Urothelium cell line (cell line): ENCODE results near the gene PRR19.

Experiments used
- DNase-seq: peaks from one replicate; pipeline ENCODE4 v3.0.0; 2011; ENCODE audit warnings: low spot score, mixed read lengths
- FAIRE-seq: peaks from 2 replicates; lab custom pipeline; 2011; peaks lifted over from hg19 to GRCh38; lab: Jason Lieb, UNC

PRR19 gene

DNA sequence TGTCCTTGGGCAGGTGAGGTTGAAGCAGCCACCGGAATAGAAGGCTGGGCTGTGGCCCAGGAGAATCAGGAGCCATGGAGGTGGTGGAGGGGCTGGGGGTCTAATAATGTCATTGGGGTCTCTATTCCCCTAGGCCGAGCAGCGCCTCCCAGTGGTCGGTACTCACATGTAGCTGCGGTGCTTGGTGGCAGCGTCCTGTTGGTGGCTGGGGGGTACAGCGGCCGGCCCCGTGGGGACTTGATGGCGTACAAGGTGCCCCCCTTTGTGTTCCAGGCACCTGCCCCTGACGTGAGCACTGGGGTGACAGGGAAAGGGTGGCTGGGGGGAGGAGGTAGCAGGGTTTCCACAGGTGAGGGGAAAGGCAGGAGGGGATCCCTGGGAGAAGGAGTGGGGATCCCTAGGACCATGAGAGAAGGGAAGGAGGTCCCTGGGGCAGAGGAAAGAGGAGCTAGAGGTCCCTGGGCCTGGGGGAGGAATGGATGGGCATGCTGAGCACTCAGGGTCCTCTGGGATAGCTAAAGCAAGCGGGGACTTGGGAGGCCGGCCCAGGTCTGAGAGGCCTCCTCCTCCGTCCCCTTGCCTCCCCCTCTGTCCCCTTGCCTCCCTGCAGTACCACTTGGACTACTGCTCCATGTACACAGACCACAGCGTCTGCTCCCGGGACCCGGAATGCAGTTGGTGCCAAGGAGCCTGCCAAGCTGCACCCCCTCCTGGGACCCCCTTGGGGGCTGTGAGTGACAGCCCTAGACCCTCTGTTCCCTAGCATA is 41.6 kb downstream of the PRR19 start:
- FAIRE-seq: no peak
- no peak for DNase-seq

DNA sequence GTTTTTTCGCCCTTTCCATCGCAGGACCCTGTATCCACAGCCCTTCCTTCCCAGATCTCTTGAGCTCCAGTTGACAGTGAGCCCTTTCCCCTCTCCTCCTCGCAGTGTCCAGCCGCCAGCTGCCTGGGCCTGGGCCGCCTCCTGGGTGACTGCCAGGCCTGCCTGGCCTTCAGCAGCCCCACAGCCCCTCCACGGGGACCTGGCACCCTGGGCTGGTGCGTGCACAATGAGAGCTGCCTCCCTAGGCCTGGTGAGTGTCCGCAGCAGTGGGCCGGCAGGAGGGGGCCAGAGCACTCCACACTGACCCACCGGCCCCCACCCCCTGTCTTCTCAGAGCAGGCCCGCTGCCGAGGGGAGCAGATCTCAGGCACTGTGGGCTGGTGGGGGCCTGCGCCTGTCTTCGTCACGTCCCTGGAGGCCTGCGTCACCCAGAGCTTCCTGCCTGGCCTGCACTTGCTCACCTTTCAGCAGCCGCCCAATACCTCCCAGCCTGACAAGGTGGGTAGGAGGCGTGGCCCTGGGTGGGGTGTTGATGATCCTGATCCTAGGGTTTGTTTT is 42.5 kb downstream of the PRR19 start:
- FAIRE-seq (no peak), DNase-seq (no peak)

DNA sequence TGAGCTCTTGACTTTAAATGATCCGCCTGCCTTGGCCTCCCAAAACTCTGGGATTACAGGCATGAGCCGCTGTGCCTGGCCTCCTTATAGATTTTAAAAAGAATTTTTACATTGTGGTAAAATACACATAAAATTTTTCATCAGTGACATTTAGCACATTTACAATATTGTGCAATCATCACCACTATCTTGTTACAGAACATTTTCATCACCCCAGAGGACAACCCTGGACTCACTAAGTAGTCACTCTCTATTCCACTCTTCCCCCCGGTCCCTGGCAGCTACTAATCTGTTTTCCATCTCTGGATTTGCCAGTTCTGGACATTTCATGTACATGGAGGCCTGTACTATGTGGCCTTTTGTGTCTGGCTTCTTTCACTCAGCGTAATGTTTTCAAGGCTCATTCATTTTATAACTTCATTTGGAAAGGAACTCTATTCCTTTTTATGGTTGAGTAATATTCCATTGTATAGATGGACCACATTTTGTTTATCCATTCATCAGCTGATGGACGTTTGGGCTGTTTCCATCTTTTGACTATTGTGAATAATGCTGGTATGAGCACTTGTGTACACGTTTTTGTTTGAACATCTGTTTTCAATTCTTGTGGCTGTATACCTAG is 43.4 kb downstream of the PRR19 start:
- DNase-seq (no peak), FAIRE-seq (no peak)

DNA sequence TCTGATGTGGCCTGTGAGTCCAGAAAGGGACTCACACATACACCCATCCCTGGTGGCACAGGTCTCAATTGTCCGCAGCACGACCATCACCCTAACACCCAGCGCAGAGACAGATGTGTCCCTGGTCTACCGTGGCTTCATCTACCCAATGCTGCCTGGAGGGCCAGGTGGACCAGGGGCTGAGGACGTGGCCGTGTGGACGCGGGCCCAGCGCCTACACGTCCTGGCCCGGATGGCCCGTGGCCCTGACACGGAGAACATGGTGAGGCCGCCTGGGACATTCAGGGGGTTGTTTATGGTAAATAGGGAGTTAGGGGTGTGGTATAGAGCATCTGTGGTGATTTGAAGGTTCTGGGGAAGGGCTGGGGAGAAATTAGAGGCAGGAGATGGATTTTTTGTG is 46.3 kb downstream of the PRR19 start:
- DNase-seq (no peak), FAIRE-seq (no peak)

DNA sequence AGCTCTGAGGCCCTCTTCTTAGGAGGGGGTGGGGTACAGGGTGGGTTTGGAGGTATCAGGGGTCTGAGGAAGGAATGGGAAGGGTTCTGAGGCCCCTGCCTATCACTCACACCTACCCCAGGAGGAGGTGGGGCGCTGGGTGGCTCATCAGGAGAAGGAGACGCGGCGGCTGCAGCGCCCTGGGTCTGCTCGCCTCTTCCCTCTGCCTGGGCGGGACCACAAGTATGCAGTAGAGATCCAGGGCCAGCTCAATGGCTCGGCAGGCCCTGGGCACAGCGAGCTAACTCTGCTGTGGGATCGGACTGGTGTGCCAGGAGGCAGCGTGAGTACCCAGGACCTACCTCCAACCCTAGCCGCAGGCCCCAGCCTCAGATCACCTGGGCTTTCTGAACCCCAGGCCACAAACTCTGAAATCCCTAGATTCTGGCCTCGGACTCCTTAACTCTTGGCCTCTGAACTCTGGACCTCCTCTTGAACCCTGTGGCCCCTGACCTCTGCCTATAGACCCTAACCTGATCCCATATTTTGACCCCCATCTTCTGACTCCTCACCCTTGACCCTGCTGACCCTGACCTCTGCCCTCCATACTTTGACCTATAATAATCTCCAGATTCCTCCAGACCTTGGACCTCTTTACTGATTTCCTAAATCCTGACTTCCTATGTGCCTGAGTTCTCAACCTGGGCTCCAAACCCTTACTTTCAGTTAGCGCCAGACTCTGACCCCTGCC is 47.6 kb downstream of the PRR19 start:
- DNase-seq (no peak), FAIRE-seq (no peak)

DNA sequence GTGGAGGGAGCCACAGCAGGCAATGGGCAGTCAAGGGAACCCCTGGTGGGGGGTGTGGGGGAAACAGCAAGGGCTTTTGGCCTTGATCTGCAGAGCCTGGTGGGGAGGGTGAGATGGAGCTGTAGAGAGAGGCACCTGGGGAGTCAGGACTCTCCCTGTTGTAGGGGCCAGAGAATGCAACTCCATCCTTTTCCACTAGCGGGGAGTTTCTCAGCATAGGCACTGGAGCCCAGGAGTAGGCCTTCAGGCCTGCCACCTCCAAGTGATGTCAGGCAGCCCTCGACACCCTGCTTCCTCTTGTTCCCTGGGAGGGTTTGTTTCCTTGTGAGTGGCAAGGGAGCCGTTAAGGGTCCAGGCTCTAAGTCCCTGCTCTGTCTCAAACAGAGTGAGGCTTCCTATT is 48.5 kb downstream of the PRR19 start:
- FAIRE-seq (no peak), DNase-seq (no peak)

DNA sequence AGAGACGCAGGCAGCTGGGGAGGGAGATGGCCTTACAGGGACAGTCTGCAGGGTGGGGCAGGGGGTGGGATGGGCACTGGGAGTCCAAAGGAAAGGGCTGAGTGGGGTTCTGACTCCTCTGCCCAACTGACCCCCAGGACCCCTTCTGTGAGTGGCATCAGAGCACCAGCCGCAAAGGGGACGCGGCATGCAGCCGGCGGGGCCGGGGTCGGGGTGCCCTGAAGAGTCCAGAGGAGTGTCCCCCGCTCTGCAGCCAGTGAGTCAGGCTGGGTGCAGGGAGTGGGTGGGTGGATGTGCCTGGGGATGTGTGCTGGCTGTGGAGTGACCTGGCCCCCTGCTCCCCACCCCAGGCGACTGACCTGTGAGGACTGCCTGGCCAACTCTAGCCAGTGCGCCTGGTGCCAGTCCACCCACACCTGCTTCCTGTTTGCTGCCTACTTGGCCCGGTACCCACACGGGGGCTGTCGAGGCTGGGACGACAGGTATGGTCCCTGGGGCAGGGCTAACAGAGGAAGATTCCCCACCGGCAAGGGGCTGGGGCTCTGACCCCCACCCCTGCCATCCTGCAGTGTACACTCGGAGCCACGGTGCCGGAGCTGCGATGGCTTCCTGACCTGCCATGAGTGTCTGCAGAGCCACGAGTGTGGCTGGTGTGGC is 49.3 kb downstream of the PRR19 start:
- FAIRE-seq (no peak), DNase-seq (no peak)

DNA sequence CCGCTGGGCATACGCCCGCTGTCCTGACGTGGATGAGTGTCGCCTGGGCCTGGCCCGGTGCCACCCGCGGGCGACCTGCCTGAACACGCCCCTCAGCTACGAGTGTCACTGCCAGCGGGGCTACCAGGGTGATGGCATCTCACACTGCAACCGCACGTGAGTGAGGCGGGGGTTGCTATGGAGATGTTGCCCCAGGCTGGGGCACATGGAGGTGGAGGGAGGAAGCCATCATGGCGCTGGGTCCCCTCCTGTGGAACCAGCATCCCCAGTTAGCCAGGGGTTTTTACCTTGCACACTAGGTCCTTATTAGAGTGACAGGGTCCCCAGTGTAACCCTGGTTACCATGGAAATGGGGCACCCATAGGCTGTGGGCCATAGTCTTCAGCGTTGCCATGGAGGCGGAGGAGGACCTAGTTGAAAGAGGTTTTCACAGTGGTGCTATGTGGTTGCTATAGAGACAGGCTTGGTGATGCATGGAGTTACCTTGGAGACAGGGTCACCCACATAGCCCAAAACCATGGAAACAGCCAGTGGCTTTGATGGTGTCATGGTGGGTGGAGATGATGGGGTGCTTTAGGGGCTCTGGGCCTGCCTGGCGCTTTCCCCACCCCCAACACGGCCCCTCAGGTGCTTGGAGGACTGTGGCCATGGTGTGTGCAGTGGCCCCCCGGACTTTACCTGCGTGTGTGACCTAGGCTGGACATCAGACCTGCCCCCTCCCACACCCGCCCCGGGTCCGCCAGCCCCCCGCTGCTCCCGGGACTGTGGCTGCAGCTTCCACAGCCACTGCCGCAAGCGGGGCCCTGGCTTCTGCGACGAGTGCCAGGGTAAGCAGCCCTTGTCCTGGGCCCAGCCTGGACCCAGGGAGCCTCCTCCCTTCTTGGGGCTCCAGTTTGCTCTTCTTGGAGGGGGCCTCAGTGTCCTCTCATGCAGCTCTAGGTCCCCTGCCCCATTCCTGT is 50.6 kb downstream of the PRR19 start:
- no peak for FAIRE-seq
- no peak for DNase-seq

DNA sequence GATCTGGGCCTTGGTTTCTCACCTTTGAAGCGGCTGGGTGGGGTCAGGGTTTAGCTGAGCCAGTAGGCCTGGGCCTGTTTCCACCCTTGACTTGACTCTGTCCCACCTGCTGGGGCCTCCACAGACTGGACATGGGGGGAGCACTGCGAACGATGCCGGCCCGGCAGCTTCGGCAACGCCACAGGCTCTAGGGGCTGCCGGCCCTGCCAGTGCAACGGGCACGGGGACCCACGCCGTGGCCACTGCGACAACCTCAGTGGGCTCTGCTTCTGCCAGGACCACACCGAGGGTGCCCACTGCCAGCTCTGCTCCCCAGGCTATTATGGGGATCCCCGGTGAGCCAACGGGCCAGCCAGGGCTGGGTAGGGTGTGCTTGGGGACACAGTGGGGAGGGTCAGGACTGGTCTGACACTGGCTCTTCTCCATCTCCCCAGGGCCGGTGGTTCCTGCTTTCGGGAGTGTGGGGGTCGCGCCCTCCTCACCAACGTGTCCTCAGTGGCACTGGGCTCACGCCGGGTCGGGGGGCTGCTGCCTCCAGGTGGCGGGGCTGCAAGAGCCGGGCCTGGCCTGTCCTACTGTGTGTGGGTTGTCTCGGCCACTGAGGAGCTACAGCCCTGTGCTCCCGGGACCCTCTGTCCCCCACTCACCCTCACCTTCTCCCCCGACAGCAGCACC is 51.5 kb downstream of the PRR19 start:
- FAIRE-seq: no peak

DNA sequence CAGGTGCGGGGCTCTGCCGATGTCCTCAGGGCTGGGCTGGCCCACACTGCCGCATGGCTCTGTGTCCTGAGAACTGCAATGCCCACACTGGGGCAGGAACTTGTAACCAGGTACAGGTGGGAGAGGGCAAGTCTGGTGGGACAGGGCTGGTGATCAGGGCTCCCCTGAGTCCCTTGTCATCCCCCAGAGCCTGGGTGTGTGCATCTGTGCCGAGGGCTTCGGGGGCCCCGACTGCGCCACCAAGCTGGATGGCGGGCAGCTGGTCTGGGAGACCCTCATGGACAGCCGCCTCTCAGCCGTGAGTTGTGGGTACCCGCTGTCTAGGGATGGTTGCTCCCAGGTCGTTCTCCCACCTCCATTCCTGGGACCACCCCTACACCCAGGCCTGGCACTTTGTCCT is 54.0 kb downstream of the PRR19 start:
- FAIRE-seq: no peak

More for the DNA sequence above, 51.5 kb downstream of the PRR19 start:
- no peak for DNase-seq

DNA sequence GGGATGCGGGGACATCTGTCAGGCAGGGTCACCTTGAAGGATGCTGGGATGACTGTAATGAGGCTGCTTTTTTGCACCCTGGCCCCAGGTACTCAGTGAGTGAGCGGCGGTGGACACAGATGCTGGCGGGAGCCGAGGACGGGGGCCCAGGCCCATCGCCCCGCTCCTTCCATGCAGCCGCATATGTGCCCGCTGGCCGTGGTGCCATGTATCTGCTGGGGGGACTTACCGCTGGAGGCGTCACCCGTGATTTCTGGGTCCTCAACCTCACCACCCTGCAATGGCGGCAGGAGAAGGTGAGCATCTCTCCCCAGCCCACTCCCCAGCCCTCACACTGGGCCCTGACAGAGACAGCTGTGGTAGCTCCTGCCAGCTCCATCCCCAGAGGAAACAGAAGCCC is 54.8 kb downstream of the PRR19 start:
- no peak for FAIRE-seq
- DNase-seq: no peak

More for the DNA sequence above, 54.0 kb downstream of the PRR19 start:
- DNase-seq: no peak

DNA sequence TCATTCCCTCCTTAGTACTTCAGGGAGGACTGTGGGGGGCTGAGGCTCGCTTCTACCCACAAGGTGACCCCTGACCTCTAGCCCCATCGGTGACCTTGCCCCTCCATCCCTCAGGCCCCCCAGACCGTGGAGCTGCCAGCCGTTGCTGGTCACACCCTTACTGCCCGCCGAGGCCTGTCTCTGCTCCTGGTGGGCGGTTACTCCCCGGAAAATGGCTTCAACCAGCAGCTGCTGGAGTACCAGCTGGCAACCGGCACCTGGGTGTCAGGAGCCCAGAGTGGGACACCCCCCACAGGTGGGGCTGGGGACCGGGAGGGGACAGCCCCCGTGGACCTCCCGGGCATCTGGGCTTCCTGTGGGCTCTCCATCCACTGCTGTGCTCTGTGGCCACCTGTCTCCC is 55.4 kb downstream of the PRR19 start:
- FAIRE-seq: no peak
- DNase-seq: no peak
